Neuron (in vitro differentiated cells): ENCODE data around the gene PCBD2.

Source experiments
- H2AFZ ChIP-seq: one replicate; pipeline ENCODE4 v1.6.1; 2013; ENCODE audit warnings: low read depth, mild to moderate bottlenecking, inconsistent platforms, low read length, moderate library complexity
- H3K27me3 ChIP-seq: one replicate; pipeline ENCODE4 v1.6.1; 2013; ENCODE audit warnings: low read length; ENCODE audit not compliant: insufficient read depth
- H3K36me3 ChIP-seq: one replicate; pipeline ENCODE4 v1.6.1; 2013; ENCODE audit warnings: low read length; ENCODE audit not compliant: insufficient read depth
- H3K4me1 ChIP-seq: one replicate; pipeline ENCODE4 v1.6.1; 2013; ENCODE audit warnings: low read length; ENCODE audit not compliant: insufficient read depth
- H3K4me3 ChIP-seq: 2 replicates; pipeline ENCODE4 v1.5.1; 2013; ENCODE audit warnings: mild to moderate bottlenecking, low read length, moderate library complexity
- H3K9me3 ChIP-seq: one replicate; pipeline ENCODE4 v1.6.1; 2013; ENCODE audit warnings: low read length

PCBD2 gene

GRCh38 chr5:134913795-134914194 lies 8.9 kb downstream of the PCBD2 start:
- Histone ChIP-seq H2AFZ (no peak overlapping the region), H3K27me3 (no peaks in the 10 kb centered on the region), H3K9me3 (no peaks in the 10 kb centered on the region), H3K4me1 (no peaks in the 10 kb centered on the region), H3K36me3 (peaks cover 44% of the 10 kb centered on the region), H3K4me3 (no peak overlapping the region)

GRCh38 chr5:134917070-134917815 lies 12.3 kb downstream of the PCBD2 start:
- peaks cover 41% of the 10 kb centered on the region for H3K36me3 ChIP-seq
- H3K4me3 ChIP-seq, result no peak overlapping the region

GRCh38 chr5:134918861-134919260 lies 13.9 kb downstream of the PCBD2 start:
- peaks cover 32% of the 10 kb centered on the region for H3K36me3 ChIP-seq
- H2AFZ ChIP-seq, result no peak overlapping the region
- no peaks in the 10 kb centered on the region for H3K27me3 ChIP-seq
- peaks cover 3% of the 10 kb centered on the region for H3K9me3 ChIP-seq
- no peaks in the 10 kb centered on the region for H3K4me1 ChIP-seq
- H3K4me3 ChIP-seq, result no peak overlapping the region

More at GRCh38 chr5:134917070-134917815, 12.3 kb downstream of the PCBD2 start:
- Histone ChIP-seq H3K27me3 (no peaks in the 10 kb centered on the region), H2AFZ (no peak overlapping the region), H3K9me3 (peaks cover 3% of the 10 kb centered on the region), H3K4me1 (no peaks in the 10 kb centered on the region)

DNA sequence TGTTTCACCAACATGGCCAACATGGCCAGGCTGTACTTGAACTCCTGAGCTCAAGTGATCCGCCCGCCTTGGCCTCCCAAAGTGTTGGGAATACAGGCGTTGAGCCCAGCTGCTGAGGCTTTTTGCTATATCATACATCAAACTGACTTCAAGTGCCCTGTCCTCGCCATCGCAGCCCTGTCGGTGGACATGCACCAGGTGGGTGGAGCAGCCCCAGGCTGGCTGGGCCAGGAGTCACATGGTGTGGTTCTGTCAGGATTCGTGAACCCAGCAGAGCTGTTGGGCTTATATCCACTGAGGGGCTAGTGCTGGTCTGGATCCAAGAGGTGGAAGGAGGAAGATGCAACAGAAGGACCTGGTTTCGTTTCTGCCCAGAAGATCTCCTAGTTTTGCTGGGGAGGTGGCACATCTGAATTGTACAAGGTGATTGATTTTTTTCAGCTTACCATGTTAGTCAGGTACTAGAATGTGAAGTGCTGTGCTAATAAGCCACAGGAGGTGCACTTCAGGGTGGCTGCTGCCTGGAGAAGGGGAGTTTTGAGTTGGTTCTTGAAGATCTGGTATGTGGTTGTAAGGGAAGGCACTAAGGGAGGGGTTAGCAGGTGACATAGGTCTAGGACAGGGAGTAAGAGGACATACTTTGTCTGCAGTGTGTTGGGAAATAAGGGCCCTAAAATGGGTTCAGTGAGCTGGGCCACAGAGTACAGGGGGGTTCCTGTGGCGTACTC lies 16.1 kb downstream of the PCBD2 start:
- H2AFZ ChIP-seq, result no peak overlapping the region
- H3K36me3 ChIP-seq, result peaks cover 22% of the 10 kb centered on the region
- no peaks in the 10 kb centered on the region for H3K4me1 ChIP-seq
- H3K4me3 ChIP-seq, result no peak overlapping the region
- H3K9me3 ChIP-seq, result peaks cover 3% of the 10 kb centered on the region
- H3K27me3 ChIP-seq, result no peaks in the 10 kb centered on the region

- Histone ChIP-seq H3K4me1 (peaks cover 1% of the 10 kb centered on the region), H3K4me3 (no peak overlapping the region), H2AFZ (no peak overlapping the region), H3K36me3 (peaks cover 25% of the 10 kb centered on the region), H3K9me3 (no peaks in the 10 kb centered on the region), H3K27me3 (no peaks in the 10 kb centered on the region)
Observed at GRCh38 chr5:134932508-134932907, 27.6 kb downstream of the PCBD2 start.

DNA sequence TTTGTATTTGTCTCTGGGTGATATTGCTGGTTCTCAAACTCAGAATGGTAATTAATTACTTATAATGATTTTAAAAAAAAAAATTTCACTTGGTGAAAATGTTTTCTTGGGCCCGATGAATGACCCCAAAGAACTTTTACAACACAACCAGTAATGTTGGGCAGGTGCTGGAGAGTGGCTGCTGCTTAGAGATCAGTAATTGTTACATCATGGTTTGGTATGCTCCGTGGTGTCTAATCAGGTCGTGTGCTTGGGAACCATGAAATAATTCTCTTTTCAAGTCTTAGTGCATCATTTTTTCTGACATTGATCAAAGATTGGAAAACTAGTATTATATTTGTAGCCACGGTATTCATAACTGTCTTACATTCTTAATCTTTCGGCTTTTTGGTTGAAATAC lies 29.3 kb downstream of the PCBD2 start:
- Histone ChIP-seq H2AFZ (no peak overlapping the region), H3K27me3 (no peaks in the 10 kb centered on the region), H3K4me1 (peaks cover 1% of the 10 kb centered on the region), H3K4me3 (no peak overlapping the region), H3K9me3 (no peaks in the 10 kb centered on the region), H3K36me3 (peaks cover 32% of the 10 kb centered on the region)

- Histone ChIP-seq H3K4me1 (peaks cover 1% of the 10 kb centered on the region), H2AFZ (no peak overlapping the region), H3K4me3 (no peak overlapping the region), H3K36me3 (peaks cover 21% of the 10 kb centered on the region), H3K27me3 (no peaks in the 10 kb centered on the region), H3K9me3 (no peaks in the 10 kb centered on the region)
Observed at GRCh38 chr5:134935711-134936602, 31.0 kb downstream of the PCBD2 start.

- H3K36me3 ChIP-seq, result peaks cover 21% of the 10 kb centered on the region
Observed at GRCh38 chr5:134937526-134937925, 32.6 kb downstream of the PCBD2 start.

GRCh38 chr5:134938030-134938429 lies 33.1 kb downstream of the PCBD2 start:
- no peaks in the 10 kb centered on the region for H3K27me3 ChIP-seq
- H2AFZ ChIP-seq, result no peak overlapping the region
- no peak overlapping the region for H3K4me3 ChIP-seq
- H3K9me3 ChIP-seq, result no peaks in the 10 kb centered on the region
- H3K36me3 ChIP-seq, result peaks cover 21% of the 10 kb centered on the region
- H3K4me1 ChIP-seq, result peaks cover 5% of the 10 kb centered on the region

More at GRCh38 chr5:134937526-134937925, 32.6 kb downstream of the PCBD2 start:
- Histone ChIP-seq H3K9me3 (no peaks in the 10 kb centered on the region), H2AFZ (no peak overlapping the region), H3K4me3 (no peak overlapping the region), H3K27me3 (no peaks in the 10 kb centered on the region), H3K4me1 (peaks cover 2% of the 10 kb centered on the region)

- H3K36me3 ChIP-seq, result peaks cover 21% of the 10 kb centered on the region
- no peaks in the 10 kb centered on the region for H3K27me3 ChIP-seq
- no peak overlapping the region for H2AFZ ChIP-seq
- peaks cover 6% of the 10 kb centered on the region for H3K4me1 ChIP-seq
- H3K4me3 ChIP-seq, result no peak overlapping the region
- no peaks in the 10 kb centered on the region for H3K9me3 ChIP-seq
Observed at GRCh38 chr5:134939500-134939899, 34.6 kb downstream of the PCBD2 start.

GRCh38 chr5:134943547-134943946 lies 38.6 kb downstream of the PCBD2 start:
- Histone ChIP-seq H3K9me3 (no peaks in the 10 kb centered on the region), H3K4me1 (peaks cover 5% of the 10 kb centered on the region), H3K4me3 (no peak overlapping the region), H3K36me3 (peaks cover 2% of the 10 kb centered on the region), H2AFZ (no peak overlapping the region), H3K27me3 (no peaks in the 10 kb centered on the region)

- Histone ChIP-seq H2AFZ (no peak overlapping the region), H3K36me3 (peaks cover 2% of the 10 kb centered on the region), H3K4me1 (peaks cover 5% of the 10 kb centered on the region), H3K27me3 (no peaks in the 10 kb centered on the region), H3K9me3 (no peaks in the 10 kb centered on the region), H3K4me3 (no peak overlapping the region)
Observed at GRCh38 chr5:134944630-134945029, 39.7 kb downstream of the PCBD2 start.

DNA sequence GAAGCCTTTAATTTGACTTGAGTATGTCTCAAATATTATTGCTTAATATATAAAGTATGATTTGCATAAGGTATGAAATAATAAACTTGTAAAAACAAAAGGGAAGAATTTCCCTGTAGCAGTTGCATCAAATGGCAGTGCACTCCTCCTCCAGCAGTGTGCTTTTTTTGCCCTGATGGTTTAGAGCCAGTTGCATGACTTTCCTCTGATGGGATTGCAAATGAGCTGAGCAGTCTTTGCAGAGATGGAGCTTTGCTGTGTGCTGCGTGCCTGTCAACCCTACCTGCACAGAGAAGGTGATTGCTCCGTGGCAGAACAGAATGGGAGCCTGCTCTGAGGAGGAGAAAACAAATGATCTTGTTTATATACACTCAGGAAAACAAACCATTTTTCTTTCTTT lies 40.1 kb downstream of the PCBD2 start:
- Histone ChIP-seq H3K27me3 (no peaks in the 10 kb centered on the region), H3K4me3 (no peak overlapping the region), H3K4me1 (peaks cover 5% of the 10 kb centered on the region), H3K9me3 (no peaks in the 10 kb centered on the region), H3K36me3 (peaks cover 2% of the 10 kb centered on the region), H2AFZ (no peak overlapping the region)
